HG03135 (cell line): Measurements from ENCODE around the gene SPON1.
"Not testable (repeated sequence)": the region's sequence is repeated elsewhere in the genome, so short reads cannot be mapped to it uniquely, and the experiment has no call there.

ENCODE experiments used
- ATAC-seq: cut with Tn5 transposase; IDR thresholded peaks from one replicate; pipeline ENCODE4 v1.9.1; 2021; ENCODE audit warnings: mild to moderate bottlenecking, moderate library complexity; ENCODE audit not compliant: unreplicated experiment

SPON1 gene

GRCh38 chr11:13974631-13975030, 12.1 kb downstream of the SPON1 start:
- no peak for ATAC-seq

- ATAC-seq: no peak
These were observed 20.7 kb downstream of the SPON1 start for GRCh38 chr11:13983081-13983751.

GRCh38 chr11:13984616-13985450, 22.3 kb downstream of the SPON1 start:
- ATAC-seq: no peak

DNA sequence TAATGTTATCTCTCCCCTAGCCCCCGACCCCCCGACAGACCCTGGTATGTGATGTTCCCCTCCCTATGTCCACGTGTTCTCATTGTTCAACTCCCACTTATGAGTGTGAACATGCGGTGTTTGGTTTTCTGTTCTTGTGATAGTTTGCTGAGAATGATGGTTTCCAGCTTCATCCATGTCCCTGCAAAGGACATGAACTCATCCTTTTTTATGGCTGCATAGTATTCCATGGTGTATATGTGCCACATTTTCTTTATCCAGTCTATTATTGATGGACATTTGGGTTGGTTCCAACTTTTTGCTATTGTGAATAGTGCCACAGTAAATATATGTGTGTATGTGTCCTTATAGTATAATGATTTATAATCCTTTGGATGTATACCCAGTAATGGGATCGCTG, 24.2 kb downstream of the SPON1 start:
- ATAC-seq: not testable (repeated sequence)

DNA sequence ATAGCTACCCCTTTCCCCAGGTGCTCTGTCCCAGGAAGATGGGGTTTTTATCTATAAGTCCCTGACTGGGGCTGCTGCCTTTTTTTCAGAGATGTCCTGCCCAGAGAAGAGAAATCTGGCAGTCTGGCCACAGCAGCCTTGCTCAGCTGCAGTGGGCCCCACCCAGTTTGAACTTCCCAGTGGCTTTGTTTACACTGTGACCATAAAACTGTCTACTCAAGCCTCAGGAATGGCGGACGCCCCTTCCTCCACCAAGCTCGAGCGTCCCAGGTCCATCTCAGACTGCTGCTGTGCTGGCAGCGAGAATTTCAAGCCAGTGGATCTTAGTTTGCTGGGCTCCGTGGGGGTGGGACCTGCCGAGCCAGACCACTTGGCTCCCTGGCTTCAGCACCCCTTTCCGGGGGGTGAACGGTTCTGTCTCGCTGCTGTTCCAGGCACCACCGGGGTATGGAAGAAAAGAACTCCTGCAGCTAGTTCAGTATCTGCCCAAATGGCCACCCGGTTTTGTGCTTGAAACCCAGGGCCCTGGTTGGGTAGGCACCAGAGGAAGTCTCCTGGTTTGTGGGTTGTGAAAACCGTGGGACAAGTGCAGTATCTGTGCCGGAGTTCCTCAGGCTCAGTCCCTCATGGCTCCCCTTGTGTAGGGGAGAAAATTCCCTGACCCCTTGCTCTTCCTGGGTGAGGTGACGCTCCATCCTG, 29.8 kb downstream of the SPON1 start:
- not testable (repeated sequence) for ATAC-seq

DNA sequence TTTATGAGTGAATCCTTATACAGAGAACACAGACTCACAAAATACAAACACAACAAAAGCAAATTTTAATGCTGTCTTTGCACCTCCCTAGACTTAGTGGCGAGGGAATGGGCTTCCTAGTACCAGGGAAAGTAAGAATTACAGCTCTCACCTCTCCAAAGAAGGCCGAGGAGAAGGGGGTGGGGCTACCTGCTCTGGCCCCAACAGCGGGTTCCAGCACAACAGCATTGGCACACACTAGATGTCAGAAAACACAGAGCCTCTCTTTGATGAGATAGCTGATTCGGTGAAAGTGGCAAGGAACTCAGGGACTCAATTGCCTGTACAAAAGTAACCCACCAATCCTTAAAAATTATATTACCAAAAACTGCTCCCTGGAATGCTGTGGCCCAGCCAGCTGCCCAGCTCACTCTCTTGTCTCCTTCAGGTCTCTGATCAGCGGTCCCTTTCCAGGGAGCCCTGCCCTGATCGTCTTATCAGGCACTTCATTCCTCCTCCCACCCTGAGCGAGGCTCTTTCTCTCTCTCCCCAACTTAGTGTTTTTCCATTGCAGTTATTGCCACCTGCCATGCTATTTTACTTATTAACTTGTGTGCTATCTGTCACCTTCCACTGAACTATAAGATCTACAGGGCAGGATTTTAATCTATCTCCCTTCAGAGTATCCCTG, 30.7 kb downstream of the SPON1 start:
- ATAC-seq: no peak

DNA sequence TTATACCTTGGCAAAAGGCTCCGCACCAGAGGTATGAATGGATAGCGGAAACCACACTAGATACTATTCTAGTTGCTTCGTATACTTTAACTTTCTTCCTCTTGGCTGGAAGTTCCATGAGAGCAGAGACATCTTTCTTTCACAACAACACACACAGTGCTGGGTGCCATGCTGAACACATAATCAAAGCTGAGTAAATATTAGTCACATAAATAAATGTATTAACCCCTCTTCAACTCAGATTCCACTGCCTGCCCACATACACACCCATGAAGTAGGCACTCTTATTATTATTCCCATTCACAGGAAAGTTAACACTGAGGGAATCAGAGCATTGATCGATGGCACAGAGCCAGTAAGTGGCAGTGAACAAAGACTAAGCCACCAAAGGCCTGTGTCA, 35.4 kb downstream of the SPON1 start:
- no peak for ATAC-seq

DNA sequence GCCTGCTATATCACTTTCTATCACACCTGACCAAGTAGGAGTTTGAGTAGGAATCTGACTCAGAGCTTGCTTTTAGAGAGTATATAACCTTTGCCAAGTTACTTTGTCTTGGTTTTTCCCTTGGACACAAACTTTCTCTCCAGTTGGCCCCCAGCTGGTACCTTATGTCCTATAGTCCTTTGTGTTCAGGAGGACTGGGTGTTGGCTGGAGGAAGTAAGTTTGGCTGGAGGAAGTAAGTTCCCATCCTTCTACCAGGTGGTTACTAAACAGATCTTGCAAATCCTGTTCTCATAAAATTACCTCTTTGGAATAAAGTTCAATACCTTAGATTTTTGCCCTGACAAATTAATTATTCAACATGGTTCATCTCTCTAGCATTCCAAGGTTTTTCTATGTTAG, 37.2 kb downstream of the SPON1 start:
- no peak for ATAC-seq

GRCh38 chr11:14001597-14001996, 39.1 kb downstream of the SPON1 start:
- ATAC-seq: no peak

DNA sequence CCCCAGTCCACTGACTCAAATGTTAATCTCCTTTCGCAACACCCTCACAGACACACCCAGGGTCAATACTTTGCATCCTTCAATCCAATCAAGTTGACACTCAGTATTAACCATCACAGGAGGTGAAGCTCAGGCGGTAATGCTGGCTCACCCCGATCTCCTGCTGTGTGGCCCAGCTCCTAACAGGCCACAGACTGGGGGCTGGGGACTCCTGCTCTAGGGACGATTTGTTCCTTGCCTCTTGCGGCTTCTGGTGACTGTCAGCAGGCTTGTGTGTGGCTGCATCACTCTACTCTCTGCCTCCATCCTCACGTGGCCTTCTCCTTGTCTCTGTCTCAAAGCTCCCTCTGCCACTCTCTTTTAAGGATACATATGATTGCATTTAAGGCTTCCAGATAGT, 45.0 kb downstream of the SPON1 start:
- no peak for ATAC-seq

DNA sequence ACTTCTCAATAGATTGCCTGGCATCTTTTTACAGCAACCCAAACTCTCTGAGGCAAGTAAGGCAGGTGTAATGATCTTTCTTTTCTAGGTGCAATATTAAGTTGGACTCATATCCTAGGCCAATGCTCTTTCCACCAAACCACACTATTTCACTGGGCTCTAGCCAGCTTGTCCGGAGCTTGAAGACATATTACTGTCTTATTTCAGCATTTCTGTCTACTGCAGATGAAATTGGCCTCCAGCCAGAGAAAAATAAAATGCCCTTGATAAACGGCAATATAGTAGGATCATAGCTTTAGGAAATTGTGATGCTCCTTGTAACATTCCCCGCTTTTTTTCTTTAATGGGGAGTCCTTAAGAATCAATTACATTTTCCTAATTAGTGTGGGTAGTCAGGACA, 48.1 kb downstream of the SPON1 start:
- no peak for ATAC-seq

GRCh38 chr11:14012846-14013245, 50.3 kb downstream of the SPON1 start:
- no peak for ATAC-seq

DNA sequence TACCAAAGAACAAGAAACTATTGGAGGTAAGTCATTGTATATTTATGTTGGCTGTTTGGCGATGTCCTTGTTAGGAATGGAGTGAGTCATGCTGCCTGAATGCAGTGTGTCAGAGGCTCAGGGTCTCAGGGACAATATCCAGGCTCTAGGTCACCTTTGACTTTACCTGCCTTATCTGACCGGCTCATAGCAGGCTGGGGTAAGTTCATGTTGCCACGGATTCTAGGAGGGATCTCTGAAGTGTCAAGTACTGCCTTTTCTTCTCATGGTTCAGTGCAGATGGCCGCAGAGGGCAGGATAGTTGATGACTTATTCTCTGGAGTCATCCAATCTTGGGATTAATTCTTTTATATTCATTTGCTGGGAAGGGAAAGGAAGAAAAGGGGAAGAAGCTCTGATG, 53.2 kb downstream of the SPON1 start:
- ATAC-seq: no peak

GRCh38 chr11:14018441-14018840, 55.9 kb downstream of the SPON1 start:
- ATAC-seq: no peak

DNA sequence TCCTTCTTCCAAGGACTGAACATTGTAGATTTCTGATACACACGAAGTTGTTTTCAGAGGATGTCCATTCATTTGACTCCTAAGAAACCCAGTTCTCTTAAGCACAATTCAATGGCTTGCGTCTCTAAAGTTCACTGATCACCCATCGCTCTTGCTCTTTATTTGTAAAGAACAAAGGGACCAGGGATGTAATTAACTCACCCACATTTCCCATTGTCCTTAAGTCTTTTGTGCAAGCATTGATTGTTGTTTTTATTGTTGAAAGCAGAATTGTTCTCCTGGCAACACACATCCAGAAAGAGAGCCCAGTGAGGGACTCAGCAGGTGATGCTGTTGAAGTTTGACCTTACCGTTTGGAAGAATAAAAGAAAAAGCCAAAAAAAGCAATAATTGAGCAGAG, 59.2 kb downstream of the SPON1 start:
- no peak for ATAC-seq

DNA sequence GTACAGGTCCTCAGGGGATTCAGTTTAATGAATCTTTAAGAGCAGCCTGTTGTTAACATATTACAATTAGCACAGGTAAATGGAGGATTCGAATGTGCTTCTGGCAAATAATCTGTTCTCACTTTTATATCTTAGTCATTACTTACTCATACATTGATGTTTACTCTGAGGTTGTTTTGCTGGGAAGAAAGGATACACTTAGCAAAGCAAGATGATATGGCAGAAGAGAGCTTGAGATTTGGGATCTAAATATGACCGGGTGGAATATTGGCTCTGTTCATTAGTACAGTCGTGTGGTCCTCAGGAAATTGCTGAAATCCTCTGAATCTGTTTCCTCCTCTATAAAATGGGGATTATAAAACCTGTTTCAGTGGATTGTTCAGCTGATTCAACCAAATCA, 59.7 kb downstream of the SPON1 start:
- no peak for ATAC-seq

DNA sequence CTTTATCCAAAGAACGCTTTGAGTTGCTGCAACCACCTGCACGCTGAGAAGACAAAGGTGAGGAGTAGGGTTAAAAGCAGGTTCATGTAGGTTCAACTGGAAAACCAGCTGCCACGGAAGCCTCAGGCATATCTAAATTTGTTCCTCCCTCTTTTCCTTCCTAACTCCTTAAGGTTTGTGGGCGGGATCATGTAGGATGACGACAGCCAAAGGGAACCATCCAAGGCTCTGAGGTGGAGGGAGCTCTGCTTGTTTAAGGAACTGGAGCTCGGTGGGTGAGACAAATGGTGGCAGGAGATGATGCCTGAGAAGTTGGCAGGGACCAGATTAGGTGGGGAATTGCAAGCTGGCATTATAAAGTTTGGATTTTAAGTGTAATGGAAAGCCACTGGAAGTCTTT, 60.3 kb downstream of the SPON1 start:
- no peak for ATAC-seq

GRCh38 chr11:14026961-14027360, 64.4 kb downstream of the SPON1 start:
- no peak for ATAC-seq

DNA sequence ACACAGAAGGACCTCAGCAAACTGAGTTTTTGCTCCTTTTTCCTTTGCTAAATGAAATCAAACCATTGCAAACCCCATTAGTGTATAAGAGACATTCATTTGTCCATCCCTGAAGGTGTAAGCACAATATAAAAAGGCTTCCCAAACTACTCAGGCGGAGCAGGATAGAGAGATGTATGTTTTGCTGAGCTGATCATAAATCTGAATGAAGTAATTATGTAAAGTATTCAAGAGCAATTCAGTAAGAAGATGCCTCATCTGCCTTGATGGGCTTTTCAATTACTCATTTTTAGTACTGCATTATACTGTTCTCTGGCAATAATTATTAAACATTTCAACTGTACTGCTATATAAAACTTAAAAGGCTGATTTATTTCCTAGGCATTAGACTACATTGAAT, 65.0 kb downstream of the SPON1 start:
- ATAC-seq: no peak

- no peak for ATAC-seq
These were observed 66.9 kb downstream of the SPON1 start for GRCh38 chr11:14029440-14029839.
